H1 (cell line): ENCODE data around the gene SEC31A. TPM values are rescaled to one million over a fixed set of nuclear protein-coding genes. Genes with fewer than 3 reads are reported as not detected.

Experiments used
- CTCF ChIA-PET: fragments of 300-600 bp; sonication (Branson Sonifier 250); formaldehyde crosslinking; loops from one replicate; lab custom pipeline; 2021; ENCODE audit not compliant: partially characterized antibody; lab: Charles Lee
- POLR2A ChIA-PET: fragments of 300-600 bp; sonication (Branson Sonifier 250); formaldehyde crosslinking; loops from one replicate; lab custom pipeline; 2021; ENCODE audit warnings: inconsistent platforms; ENCODE audit not compliant: partially characterized antibody; lab: Charles Lee
- DNase-seq, 2 experiments: peaks; one replicate each; pipeline versions ENCODE4 v3.0.0 to v3.0.0-alpha.2; 2010 to 2022; ENCODE audit warnings: low spot score in 2 of 2, low read depth in 1 of 2, mixed read lengths in 1 of 2
- FAIRE-seq: peaks from 2 replicates; lab custom pipeline; 2011; peaks lifted over from hg19 to GRCh38; lab: Jason Lieb, UNC
- H2AFZ ChIP-seq: 2 replicates; pipeline ENCODE4 v1.8.1; 2012; ENCODE audit warnings: low read length, inconsistent platforms
- H2AK5ac ChIP-seq: 2 replicates; pipeline ENCODE4 v1.6.1; 2013; ENCODE audit warnings: low read depth, low read length
- H2BK120ac ChIP-seq: replicated peaks from 2 replicates; pipeline ENCODE3; 2013; ENCODE audit warnings: low read depth, low read length, inconsistent platforms
- H2BK12ac ChIP-seq: 2 replicates; pipeline ENCODE4 v1.6.1; 2013; ENCODE audit warnings: low read depth, low read length
- H2BK15ac ChIP-seq: 2 replicates; pipeline ENCODE4 v1.6.1; 2013; ENCODE audit warnings: low read length
- H2BK20ac ChIP-seq: 2 replicates; pipeline ENCODE4 v1.6.1; 2013; ENCODE audit warnings: low read length
- H2BK5ac ChIP-seq: 2 replicates; pipeline ENCODE4 v1.6.1; 2013; ENCODE audit warnings: low read depth, low read length
- H3K14ac ChIP-seq: 2 replicates; pipeline ENCODE4 v1.6.1; 2013; ENCODE audit warnings: inconsistent platforms; ENCODE audit not compliant: insufficient read length
- H3K18ac ChIP-seq: 2 replicates; pipeline ENCODE4 v1.6.1; 2013; ENCODE audit warnings: low read length; ENCODE audit errors: extremely low read depth
- H3K23ac ChIP-seq: 2 replicates; pipeline ENCODE4 v1.6.1; 2013; ENCODE audit warnings: inconsistent platforms; ENCODE audit not compliant: insufficient read length
- H3K23me2 ChIP-seq: 2 replicates; pipeline ENCODE4 v1.6.1; 2013; ENCODE audit warnings: low read depth, low read length
- H3K27ac ChIP-seq: 2 replicates; pipeline ENCODE4 v1.6.1; 2011; ENCODE audit warnings: low read depth, low read length, inconsistent platforms
- H3K27me3 ChIP-seq, 4 experiments: replicated peaks in 1 of 4; 1 replicate in 1 of 4; 2 replicates in 3 of 4; pipeline versions ENCODE4 v1.6.1 to v1.8.1; 2011 to 2013; ENCODE audit warnings: low read length in 3 of 4, mild to moderate bottlenecking in 3 of 4, inconsistent platforms in 2 of 4, mixed read lengths in 2 of 4, moderate library complexity in 1 of 4; ENCODE audit not compliant: control insufficient read depth in 3 of 4, insufficient read depth in 3 of 4; ENCODE audit errors: extremely low read depth in 1 of 4
- H3K36me3 ChIP-seq, 4 experiments: 2 replicates each; pipeline versions ENCODE4 v1.6.1 to v1.8.1; 2011 to 2013; ENCODE audit warnings: mild to moderate bottlenecking in 4 of 4, low read length in 3 of 4, moderate library complexity in 2 of 4, control low read depth in 1 of 4, inconsistent platforms in 1 of 4; ENCODE audit not compliant: insufficient read depth in 4 of 4, control insufficient read depth in 2 of 4
- H3K4ac ChIP-seq: replicated peaks from 2 replicates; pipeline ENCODE3; 2013; ENCODE audit warnings: low read length, low read depth, mixed read lengths, inconsistent platforms; ENCODE audit not compliant: insufficient read length
- H3K4me1 ChIP-seq, 4 experiments: replicated peaks in 1 of 4; 1 replicate in 1 of 4; 2 replicates in 3 of 4; pipeline versions ENCODE4 v1.6.1 to v1.8.1; 2011 to 2013; ENCODE audit warnings: low read length in 3 of 4, inconsistent platforms in 2 of 4, mixed read lengths in 1 of 4; ENCODE audit not compliant: insufficient read depth in 4 of 4, control insufficient read depth in 3 of 4
- H3K4me2 ChIP-seq, 2 experiments: 2 replicates each; pipeline versions ENCODE4 v1.6.1 to v1.8.1; 2011 to 2013; ENCODE audit warnings: low read depth in 2 of 2, low read length in 2 of 2, control low read depth in 1 of 2, inconsistent platforms in 1 of 2, mild to moderate bottlenecking in 1 of 2; ENCODE audit not compliant: insufficient read depth in 1 of 2
- H3K4me3 ChIP-seq, 4 experiments: fragments of 200-600, 300-600 bp in 1 of 4; sonication (generic), shearing (Covaris generic), sonication (Bioruptor Twin) in 1 of 4; 2 replicates each; pipeline versions ENCODE4 v1.5.1 to v1.8.1; 2011 to 2016; ENCODE audit warnings: low read length in 4 of 4, low read depth in 3 of 4, control low read depth in 2 of 4, inconsistent platforms in 2 of 4, mild to moderate bottlenecking in 2 of 4, mixed read lengths in 1 of 4, moderate library complexity in 1 of 4; ENCODE audit not compliant: insufficient read depth in 2 of 4; ENCODE audit errors: extremely low read depth in 1 of 4
- H3K56ac ChIP-seq: replicated peaks from 2 replicates; pipeline ENCODE3; 2013; ENCODE audit warnings: low read depth, mild to moderate bottlenecking, mixed read lengths, low read length, inconsistent platforms; ENCODE audit not compliant: insufficient read length
- H3K79me1 ChIP-seq: 2 replicates; pipeline ENCODE4 v1.6.1; 2013; ENCODE audit warnings: low read depth, low read length, control low read depth
- H3K79me2 ChIP-seq, 2 experiments: 2 replicates each; pipeline versions ENCODE4 v1.6.1 to v1.8.1; 2012 to 2013; ENCODE audit warnings: low read length in 2 of 2, mild to moderate bottlenecking in 2 of 2, inconsistent platforms in 1 of 2; ENCODE audit not compliant: insufficient read depth in 2 of 2, control insufficient read depth in 1 of 2
- H3K9ac ChIP-seq, 4 experiments: replicated peaks in 1 of 4; 1 replicate in 1 of 4; 2 replicates in 3 of 4; pipeline versions ENCODE4 v1.6.1 to v1.8.1; 2011 to 2013; ENCODE audit warnings: low read depth in 3 of 4, low read length in 3 of 4, control low read depth in 2 of 4, mild to moderate bottlenecking in 2 of 4, moderate library complexity in 2 of 4, inconsistent platforms in 1 of 4; ENCODE audit errors: extremely low read depth in 1 of 4
- H3K9me3 ChIP-seq, 2 experiments: 2 replicates each; pipeline versions ENCODE4 v1.6.1 to v1.8.1; 2012 to 2013; ENCODE audit warnings: mild to moderate bottlenecking in 2 of 2, moderate library complexity in 2 of 2, control low read depth in 1 of 2, inconsistent platforms in 1 of 2, low read depth in 1 of 2, low read length in 1 of 2, mixed read lengths in 1 of 2; ENCODE audit not compliant: insufficient read depth in 2 of 2
- H4K20me1 ChIP-seq, 2 experiments: replicated peaks in 1 of 2; 2 replicates each; pipeline versions ENCODE3 to v1.8.1; 2011 to 2013; ENCODE audit warnings: inconsistent platforms in 2 of 2, low read length in 2 of 2, mild to moderate bottlenecking in 1 of 2; ENCODE audit not compliant: insufficient read depth in 2 of 2, control insufficient read depth in 1 of 2
- H4K5ac ChIP-seq: 2 replicates; pipeline ENCODE4 v1.6.1; 2013; ENCODE audit warnings: low read length, low read depth, mixed read lengths, inconsistent platforms; ENCODE audit not compliant: insufficient read length
- H4K8ac ChIP-seq: 2 replicates; pipeline ENCODE4 v1.8.0; 2013; ENCODE audit warnings: mild to moderate bottlenecking, moderate library complexity, low read length, inconsistent platforms; ENCODE audit not compliant: insufficient read depth; ENCODE audit errors: extremely low read depth
- H4K91ac ChIP-seq: replicated peaks from 2 replicates; pipeline ENCODE3; 2013; ENCODE audit warnings: low read length, mixed read lengths, inconsistent platforms; ENCODE audit not compliant: insufficient read length
- WGBS, 2 experiments: shearing (Covaris generic) in 1 of 2; methylation state at CpG; one replicate each; pipeline versions ENCODE4 v1.1.6 to v1.1.7; 2013 to 2015; ENCODE audit warnings: low lambda C conversion rate in 2 of 2, mixed read lengths in 2 of 2, inconsistent platforms in 1 of 2, low coverage in 1 of 2, missing lambda C conversion rate in 1 of 2; ENCODE audit not compliant: insufficient replicate concordance in 2 of 2, insufficient coverage in 1 of 2, insufficient read length in 1 of 2; ENCODE audit errors: extremely low coverage in 1 of 2, missing lambda C conversion rate in 1 of 2; 5-methylcytosine and 5-hydroxymethylcytosine counted together
- polyA plus RNA-seq, 7 experiments: library from polyadenylated mRNA; depleted of rRNA in 3 of 7; stranded (reverse) in 5 of 7; unstranded in 2 of 7; fragments of >200 nt in 5 of 7; fragments of 200-250 nt in 2 of 7; gene quantifications; 1 replicate in 5 of 7; 2 replicates in 1 of 7; 4 replicates in 1 of 7; pipeline versions ENCODE4 v1.2.1 to v1.2.3, GENCODE V29; 2011 to 2013; ENCODE audit warnings: missing spikeins in 2 of 7, mixed read lengths in 2 of 7
- total RNA-seq: library from RNA; stranded (reverse); fragmentation: NEBNext Ultra II Directional; extraction: Animal tissue kit (Norgen Biotek cat#: 25700); gene quantifications from 2 replicates; pipeline ENCODE4 v1.2.1, GENCODE V29; 2021

SEC31A gene
- total and polyA plus RNA-seq, 2 of the 8 experiments (the other 6 are each of a cell fraction or from before 2014, with no cell fraction given) = 112 to 125 TPM

DNA sequence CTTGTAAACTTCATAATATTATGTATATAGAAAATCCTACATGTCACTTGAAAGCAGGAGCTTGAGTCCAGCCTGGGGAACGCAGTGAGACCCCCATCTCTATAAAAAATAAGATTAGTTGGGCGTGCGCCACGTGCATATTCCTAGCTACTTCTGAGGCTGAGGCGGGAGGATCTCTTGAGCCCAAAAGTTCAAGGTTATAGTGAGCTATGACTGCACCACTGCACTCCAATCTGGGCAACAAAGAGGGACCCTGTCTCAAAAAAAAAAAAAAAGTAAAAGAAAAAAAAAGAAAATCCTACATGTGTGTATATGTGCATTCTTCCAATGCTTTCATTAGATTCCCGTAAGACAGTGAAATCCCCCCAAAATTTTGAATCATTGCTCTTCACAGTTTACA, 1.7 kb downstream of the SEC31A start:
- Histone ChIP-seq H4K5ac (no peak overlapping the region), H2AK5ac (no peak overlapping the region), H3K23me2 (peaks cover 2% of the 10 kb centered on the region), H3K9me3 (no peaks in the 10 kb centered on the region), H3K4me1 (peaks cover 0 to 3% (median 1%) of the 10 kb centered on the region in 4 experiments; a peak in 2 of 7 replicates), H3K56ac (no peak overlapping the region), H3K79me1 (no peaks in the 10 kb centered on the region), H3K4me3 (peak overlapping the region; percentile 93 to 100 (median 96); a peak in 5 of 8 replicates), H4K91ac (no peak overlapping the region), H4K20me1 (peaks cover 3 to 5% of the 10 kb centered on the region in 2 experiments), H3K18ac (no peak overlapping the region), H2BK5ac (no peak overlapping the region), H2BK20ac (no peak overlapping the region), H3K36me3 (peaks cover 6 to 15% (median 9%) of the 10 kb centered on the region in 4 experiments; a peak in 7 of 8 replicates), H3K23ac (no peak overlapping the region), H2AFZ (no peak overlapping the region), H3K27me3 (no peaks in the 10 kb centered on the region), H3K4ac (no peak overlapping the region), H2BK12ac (no peak overlapping the region), H3K14ac (no peak overlapping the region), H3K9ac (no peak overlapping the region), H4K8ac (no peak overlapping the region), H3K4me2 (peak overlapping the region; percentile 74 to 77; a peak in 2 of 4 replicates), H2BK120ac (no peak overlapping the region), H3K79me2 (peaks cover 5 to 65% of the 10 kb centered on the region in 2 experiments), H3K27ac (no peak overlapping the region), H2BK15ac (no peak overlapping the region)
- ChIA-PET POLR2A (interaction anchor here (1.0 to 9.1 kb wide), 2 partner anchors 10 to 12 kb away, joined by 4 to 86 read pairs; partner anchors contain the start of gene THAP9), CTCF (interaction anchor here (1.0 kb wide), 1 partner anchor 15 kb away, joined by 3 read pairs; no protein-coding TSS in a partner anchor)
- WGBS, 2 experiments = 83% methylated on average over 6 of the region's 6 CpGs; no CpG with 5 or more reads in 1 of the 2 experiments
- FAIRE-seq (no peak), DNase-seq (no peak)
